NT2/D1 (cell line): ENCODE measurements around the gene SRI.

Experiments
- DNase-seq: peaks from one replicate; pipeline ENCODE4 v3.0.0-alpha.2; 2011; ENCODE audit warnings: low read depth, low spot score
- H3K27me3 ChIP-seq: 2 replicates; pipeline ENCODE4 v1.6.0; 2011; ENCODE audit warnings: mild to moderate bottlenecking; ENCODE audit not compliant: insufficient read length, insufficient read depth
- H3K36me3 ChIP-seq: 2 replicates; pipeline ENCODE4 v1.6.1; 2011; ENCODE audit warnings: mild to moderate bottlenecking, low read length, mixed read lengths; ENCODE audit not compliant: insufficient read depth, insufficient read length
- H3K4me1 ChIP-seq: 2 replicates; pipeline ENCODE4 v1.5.1; 2011; ENCODE audit not compliant: insufficient read depth, insufficient read length
- H3K4me3 ChIP-seq: 2 replicates; pipeline ENCODE4 v1.5.1; 2011; ENCODE audit warnings: low read depth; ENCODE audit not compliant: insufficient read length
- H3K9ac ChIP-seq: 2 replicates; pipeline ENCODE4 v1.6.0; 2011; ENCODE audit warnings: low read depth; ENCODE audit not compliant: insufficient read length
- H3K9me3 ChIP-seq: 2 replicates; pipeline ENCODE4 v1.5.1; 2011; ENCODE audit warnings: mild to moderate bottlenecking, low read length; ENCODE audit not compliant: insufficient read depth
- SUZ12 ChIP-seq: IDR thresholded peaks from 2 replicates; pipeline ENCODE4 v1.6.1; 2011; ENCODE audit not compliant: insufficient read length, insufficient read depth; ENCODE audit errors: extremely low read depth
- YY1 ChIP-seq: IDR thresholded peaks from 2 replicates; pipeline ENCODE4 v1.6.1; 2011; ENCODE audit not compliant: insufficient read length, insufficient read depth
- ZNF274 ChIP-seq: IDR thresholded peaks from 2 replicates; pipeline ENCODE4 v1.6.1; 2011; ENCODE audit warnings: mild to moderate bottlenecking, low read depth, low read length

SRI gene

DNA sequence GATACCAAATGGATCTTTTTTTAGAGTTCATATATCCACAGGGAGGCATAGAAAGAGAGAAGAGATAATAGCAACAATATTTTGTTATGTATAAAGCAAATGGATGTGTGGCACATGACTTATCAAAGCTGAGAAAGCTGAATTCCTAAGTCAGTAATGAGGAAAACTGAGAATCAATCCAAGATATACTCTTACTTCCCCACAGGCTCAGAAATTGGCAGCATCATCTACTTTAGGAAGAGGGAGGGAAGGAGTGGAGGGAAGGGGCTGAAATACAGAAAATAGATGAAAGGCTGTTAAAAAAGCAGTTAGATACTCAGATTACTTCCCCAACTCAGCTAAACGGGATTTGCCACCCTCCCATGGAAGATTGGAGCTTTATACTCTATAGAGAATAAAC, 63.5 kb downstream of the SRI start:
- TF ChIP-seq ZNF274 (no peak), SUZ12 (no peak), YY1 (no peak)
- no peak for DNase-seq
- H3K4me3 ChIP-seq: no peak overlapping the region
- H3K4me1 ChIP-seq: no peaks in the 10 kb centered on the region
- H3K27me3 ChIP-seq: no peaks in the 10 kb centered on the region
- no peaks in the 10 kb centered on the region for H3K36me3 ChIP-seq
- H3K9me3 ChIP-seq: no peaks in the 10 kb centered on the region
- H3K9ac ChIP-seq: no peak overlapping the region

DNA sequence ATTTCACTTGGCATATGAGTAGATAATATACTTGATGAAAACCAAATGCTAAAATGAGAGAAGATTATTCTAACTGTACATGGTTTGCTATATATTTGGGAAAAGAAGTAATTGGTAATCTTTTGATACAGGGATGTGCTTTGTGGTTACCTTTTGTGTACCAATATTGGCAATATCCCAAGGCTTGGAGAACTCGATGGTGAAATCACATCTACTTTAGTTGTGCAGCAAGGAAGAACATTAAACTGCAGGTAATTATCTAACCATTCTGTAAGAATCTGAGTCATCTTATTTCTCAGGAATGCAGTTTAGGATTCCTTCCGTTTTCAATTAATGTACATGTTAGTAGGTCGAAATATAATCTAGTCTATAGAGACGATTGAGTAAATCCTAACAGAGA, 64.1 kb downstream of the SRI start:
- no peaks in the 10 kb centered on the region for H3K36me3 ChIP-seq
- no peaks in the 10 kb centered on the region for H3K9me3 ChIP-seq
- TF ChIP-seq YY1: no peak
- no peak for TF ChIP-seq SUZ12
- no peak for TF ChIP-seq ZNF274
- H3K4me1 ChIP-seq: no peaks in the 10 kb centered on the region
- no peak for DNase-seq
- H3K4me3 ChIP-seq: no peak overlapping the region
- no peaks in the 10 kb centered on the region for H3K27me3 ChIP-seq
- H3K9ac ChIP-seq: no peak overlapping the region
